COLO829 (cell line): Measurements from ENCODE around the gene CSRNP3.
"Not testable (repeated sequence)": the region's sequence is repeated elsewhere in the genome, so short reads cannot be mapped to it uniquely, and the experiment has no call there.

Experiments
- DNase-seq: peaks from one replicate; pipeline ENCODE4 v3.0.0; 2012; ENCODE audit warnings: low spot score

CSRNP3 gene

DNA sequence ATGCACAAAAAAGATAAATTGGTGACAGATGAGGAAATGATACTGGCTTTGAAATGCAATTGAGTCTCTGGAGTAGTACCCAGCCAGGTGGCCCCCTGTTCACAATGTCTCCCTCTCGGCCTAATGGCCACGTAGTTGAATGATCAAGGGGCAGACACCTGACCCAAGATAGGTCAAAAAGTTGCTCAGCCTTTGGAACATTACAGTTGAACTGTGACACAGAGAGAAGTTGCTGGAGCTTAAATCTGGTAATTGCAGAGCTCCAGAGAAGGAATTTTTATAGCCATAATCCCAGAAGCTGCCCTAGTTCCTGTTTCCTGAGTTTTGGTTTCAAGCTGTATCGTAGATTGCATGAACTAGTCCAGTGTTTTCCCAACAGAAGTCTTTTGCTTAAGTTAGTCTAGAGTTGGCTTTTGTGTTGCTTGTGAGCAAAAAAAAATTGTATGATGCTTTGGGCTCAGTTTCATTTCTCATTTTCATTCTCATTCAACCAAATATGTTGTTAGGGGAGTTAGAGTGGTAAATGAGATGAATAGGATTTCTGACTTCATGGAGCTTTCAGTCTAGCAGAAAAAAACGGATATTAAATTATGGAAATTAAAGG is 117.9 kb downstream of the CSRNP3 start:
- no peak for DNase-seq

DNA sequence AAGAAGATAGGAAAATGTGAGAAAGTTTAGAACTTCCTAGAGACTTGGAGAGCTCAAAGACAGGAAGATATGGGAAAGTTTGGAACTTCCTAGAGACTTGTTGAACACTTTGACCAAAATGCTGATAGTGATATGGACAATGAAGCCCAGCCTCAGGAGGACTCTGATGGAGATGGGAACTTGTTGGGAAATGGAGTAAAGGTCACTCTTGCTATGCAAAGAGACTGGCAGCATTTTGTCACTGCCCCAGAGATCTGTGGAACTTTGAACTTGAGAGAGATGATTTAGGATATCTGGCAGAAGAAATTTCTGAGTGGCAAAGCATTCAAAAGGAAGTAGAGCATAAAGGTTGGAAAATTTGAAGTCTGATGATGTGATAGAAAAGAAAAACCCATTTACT is 121.5 kb downstream of the CSRNP3 start:
- not testable (repeated sequence) for DNase-seq

DNA sequence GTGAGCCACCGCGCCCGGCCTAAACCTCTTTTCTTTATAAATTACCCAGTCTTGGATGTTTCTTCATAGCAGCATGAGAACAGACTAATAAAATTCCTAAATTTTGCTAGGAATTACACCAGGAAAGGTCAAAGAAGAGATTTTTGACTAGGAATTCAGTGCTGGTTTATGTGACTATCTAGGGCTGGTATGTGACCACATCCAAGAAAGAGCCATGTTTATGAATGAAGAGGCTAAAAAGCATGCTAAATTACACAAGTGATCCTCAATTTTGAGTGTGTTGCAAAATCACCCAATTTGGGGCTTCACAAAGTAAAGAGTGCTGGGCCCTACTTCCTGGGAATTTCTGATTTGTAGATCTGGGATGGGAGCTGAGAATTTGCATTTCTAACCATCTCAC is 123.6 kb downstream of the CSRNP3 start:
- DNase-seq = no peak

DNA sequence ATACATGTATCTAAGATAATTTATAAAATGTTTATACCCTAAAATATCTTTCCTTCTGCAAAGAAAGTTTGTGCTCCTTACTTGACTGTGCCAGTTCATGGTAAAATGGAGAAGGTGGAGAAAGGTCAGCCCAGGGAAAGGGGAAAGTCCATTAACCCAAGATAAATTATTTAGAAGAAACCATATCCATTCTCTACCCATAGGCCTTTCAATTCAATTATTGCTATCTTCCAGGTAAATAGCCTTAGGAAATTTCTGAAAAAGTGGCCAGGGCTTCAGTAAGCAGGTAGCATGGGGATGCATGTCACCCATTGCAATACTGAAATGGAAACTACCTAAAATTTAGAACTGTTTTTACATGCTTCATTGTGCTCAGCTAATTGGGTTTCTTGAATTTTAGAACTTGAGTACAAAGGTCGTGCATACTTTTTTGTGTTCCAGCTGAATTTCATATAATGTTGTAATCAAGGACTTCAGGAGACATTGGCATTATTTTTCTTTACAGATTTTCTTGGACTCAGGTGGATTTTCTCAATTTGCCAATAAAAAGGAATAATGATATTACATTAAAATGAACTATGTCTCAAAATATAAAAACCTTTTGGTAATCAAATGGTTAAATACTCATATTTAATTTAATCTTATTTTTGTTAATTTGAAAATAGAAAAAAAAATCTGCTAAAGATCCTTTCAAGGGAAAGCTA is 124.9 kb downstream of the CSRNP3 start:
- no peak for DNase-seq

DNA sequence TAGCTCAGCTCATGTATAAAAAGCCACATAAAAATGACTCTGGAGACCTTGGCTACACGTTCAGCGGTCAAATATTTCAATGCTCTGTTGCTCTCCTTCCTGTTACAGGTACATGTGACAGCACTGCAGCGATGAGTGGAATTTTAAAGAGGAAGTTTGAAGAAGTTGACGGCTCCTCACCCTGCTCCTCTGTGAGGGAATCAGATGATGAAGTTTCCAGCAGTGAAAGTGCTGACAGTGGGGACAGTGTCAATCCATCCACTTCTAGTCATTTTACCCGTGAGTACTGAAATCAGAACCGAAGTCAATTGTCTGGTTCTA is 125.4 kb downstream of the CSRNP3 start:
- no peak for DNase-seq

DNA sequence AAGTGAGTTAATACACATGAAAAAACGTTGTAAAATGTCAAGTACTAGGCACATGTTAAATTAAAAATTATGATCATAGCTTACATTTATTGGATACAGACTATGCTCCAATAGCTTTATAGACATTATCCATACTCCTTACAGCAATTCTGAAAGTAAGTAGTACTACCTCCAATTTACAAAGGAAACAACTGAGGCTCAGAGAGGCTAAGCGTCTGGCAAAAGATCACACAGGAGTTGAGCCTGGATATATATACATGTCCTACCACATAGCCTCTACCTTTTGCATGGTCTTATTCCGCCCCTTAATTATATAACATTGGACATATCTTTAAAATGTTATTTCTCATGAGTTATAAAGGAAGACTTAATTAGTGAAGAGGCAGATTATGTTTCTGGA is 127.3 kb downstream of the CSRNP3 start:
- no peak for DNase-seq

DNA sequence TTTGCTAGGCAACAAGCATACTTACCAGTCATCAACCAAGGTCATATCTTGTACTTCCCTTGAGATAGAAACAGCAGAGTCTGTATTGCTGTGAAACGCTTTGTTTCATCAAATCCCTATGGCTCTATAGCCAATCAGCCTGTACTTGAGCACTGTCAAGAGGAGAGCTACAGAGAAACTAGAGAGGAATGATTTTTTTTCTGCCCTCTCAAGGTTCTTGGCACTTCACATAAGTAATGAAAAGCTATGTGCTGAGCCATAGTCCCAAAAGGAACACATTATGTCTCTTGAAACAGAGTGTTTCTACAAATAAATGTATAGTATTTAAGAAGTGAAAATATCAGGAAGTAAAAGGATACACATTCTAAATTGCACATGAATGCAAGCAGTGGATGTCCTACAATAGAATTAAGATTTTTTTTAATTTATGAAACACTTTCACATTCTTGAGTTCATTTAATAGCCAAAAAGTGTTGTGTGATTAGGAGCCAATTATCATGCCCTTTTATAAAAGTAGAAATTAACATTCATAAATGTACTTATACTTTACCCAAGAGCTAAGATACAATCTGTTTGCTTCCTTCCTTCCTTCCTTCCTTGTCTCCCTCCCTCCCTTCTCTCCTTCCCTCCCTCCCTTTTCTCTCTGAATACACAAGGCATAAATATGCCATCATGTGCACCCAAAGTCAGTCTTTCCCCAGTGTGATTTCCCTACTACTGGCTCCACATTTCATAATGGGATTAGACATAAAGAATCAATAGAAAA is 131.8 kb downstream of the CSRNP3 start:
- no peak for DNase-seq

DNA sequence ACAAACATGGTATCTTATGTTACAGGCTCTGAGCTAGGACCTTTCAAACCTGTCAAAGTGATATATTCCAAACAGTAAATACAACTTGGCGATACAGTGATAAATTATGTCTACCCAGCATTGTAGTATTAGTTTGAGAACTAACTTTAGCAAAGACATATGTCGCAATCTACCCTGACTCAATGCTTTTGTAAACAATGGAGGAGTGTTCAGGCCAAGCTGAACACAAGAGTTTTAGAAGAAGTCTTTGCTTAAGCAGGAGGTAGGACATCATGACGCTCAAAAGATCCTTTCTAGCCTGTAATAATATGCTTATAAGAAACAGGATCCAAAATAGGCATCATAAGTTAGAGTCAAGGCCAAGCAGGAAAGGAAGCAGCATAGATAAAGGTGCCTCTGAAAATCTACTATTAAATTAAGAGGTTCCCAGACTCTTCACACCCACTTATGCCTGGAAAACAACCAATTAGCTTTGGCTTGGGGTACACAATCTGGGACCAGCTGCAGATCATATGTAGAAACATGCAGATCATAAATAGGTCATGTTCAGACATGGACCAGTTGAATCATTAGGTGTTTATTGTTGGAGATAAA is 132.5 kb downstream of the CSRNP3 start:
- peak; percentile 37 for DNase-seq

DNA sequence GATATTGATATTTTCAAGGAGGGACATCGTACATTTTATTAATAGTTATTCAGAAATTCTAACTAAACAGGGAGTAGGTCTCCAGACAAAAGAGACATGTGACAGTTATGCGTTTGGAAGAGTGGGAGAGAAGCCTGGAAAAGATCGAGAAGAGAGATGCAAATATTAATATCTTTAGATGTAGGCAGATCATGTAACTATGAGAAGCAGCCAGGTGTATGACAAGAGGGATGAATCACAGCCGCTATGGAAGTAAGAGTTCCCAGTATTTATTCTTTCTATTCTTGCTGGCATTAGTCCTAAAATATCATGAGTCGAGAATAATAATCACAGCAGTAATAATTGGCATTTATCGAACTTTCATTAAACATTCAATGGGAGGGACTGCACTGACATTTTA is 140.2 kb downstream of the CSRNP3 start:
- DNase-seq = no peak

DNA sequence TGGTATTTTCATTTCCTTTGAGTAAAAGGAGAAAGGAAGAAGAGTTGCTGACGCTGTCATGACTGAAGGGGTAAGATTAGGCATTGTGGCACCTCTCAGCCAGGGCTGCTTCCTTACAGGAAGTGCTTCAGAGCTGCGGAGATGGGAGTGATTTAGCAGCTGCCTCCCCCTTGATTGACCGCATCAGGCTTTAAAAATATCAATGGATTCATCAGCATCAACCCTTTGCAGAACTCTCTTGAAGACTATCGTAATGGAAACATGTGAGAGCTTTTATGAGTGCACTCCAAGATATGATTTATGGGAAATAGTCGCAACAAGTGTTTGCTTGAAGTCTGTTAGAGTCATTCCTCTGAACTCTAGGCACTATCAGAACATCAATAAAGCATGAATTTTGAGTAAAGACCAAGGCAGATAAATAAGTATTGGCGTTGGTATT is 141.1 kb downstream of the CSRNP3 start:
- no peak for DNase-seq

DNA sequence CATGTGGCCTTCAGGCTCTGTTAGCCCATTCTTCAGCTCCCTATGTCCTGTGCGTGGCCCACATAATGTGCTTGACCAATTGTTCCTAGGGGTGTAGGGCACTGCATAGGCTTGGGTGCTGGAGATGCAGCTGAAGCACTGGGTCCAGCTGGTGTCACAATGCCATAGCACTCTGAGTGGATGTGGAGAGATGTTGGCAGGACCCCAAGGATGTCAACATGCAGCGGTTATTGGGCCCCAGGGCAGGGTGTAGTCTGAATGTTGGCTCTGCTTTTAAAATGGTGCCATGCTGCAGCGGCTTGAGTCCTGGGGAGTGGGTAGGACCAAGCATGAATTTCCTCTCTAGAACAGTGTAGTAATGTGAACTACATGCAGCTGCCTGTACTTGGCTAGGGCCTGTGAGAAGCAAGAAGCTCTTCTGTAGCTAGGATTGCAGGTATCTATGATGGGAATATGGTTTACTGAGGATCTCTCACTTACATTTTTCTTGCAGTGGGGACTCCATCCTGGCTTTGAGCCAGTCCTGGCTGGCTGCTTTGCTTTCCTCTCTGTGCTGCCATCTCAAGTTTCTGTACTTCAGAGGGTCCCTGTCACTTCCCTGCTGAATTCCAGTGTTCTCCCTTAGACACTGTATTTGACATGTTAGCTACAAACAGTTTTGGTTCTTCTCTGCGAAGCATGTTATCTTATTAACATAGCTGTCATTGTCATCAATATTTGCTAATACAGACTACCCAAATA is 148.4 kb downstream of the CSRNP3 start:
- DNase-seq = no peak

DNA sequence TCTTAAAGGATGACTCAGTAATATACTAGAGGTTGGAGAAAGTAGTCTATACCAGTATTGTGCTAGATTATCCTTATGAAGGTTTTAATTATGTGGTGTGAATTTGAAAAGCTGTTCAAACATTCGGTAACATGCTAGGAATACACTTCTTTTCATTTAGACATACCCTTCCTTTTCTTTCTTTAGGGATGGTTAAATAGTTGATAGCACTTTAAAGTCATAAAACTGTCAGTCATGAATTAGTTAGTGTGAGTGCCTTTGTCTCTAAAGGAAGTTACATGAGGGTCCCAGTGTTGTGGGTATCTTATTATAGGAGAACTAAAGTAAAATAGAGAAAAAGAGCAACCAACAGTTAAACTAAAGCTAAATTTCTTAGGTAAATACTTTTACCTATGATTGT is 149.3 kb downstream of the CSRNP3 start:
- DNase-seq = no peak

DNA sequence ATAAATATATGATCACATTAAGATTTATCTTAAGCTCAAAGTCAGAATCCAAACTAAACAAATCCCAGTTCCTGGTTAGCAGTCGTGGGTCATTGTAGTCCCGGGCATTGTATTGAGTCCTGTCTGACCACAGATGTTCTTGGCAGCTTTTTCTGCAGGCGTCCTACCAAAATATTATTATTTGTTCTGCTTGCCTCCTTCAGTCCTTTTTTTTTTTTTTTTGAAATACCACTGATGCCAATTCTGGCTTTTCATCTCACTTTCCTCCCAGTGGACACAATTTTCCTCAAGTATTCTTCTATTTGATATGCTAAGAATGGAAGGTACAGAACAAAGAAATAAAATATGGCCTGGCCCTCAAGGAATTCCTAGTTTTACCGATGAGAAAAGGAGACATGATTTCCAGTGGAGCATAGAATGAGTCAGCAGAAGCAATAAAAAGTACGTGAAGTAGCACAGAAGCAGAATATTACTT is 151.6 kb downstream of the CSRNP3 start:
- DNase-seq = no peak

DNA sequence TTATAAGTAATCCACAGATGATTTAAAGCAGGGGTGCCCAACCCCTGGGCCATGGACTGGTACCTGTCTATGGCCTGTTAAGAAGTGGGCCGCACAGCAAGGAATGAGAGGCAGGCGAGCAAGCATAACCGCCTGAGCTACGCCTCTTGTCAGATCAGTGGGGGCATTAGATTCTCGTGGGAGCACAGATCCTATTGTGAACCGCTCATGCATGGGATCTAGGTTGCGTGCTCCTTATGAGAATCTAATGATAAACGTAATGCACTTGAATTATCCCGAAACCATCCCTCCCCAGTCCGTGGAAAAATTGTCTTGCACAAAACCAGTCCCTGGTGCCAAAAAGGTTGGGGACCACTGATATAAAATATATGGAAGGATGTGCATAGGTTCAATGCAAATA is 153.7 kb downstream of the CSRNP3 start:
- DNase-seq = no peak

DNA sequence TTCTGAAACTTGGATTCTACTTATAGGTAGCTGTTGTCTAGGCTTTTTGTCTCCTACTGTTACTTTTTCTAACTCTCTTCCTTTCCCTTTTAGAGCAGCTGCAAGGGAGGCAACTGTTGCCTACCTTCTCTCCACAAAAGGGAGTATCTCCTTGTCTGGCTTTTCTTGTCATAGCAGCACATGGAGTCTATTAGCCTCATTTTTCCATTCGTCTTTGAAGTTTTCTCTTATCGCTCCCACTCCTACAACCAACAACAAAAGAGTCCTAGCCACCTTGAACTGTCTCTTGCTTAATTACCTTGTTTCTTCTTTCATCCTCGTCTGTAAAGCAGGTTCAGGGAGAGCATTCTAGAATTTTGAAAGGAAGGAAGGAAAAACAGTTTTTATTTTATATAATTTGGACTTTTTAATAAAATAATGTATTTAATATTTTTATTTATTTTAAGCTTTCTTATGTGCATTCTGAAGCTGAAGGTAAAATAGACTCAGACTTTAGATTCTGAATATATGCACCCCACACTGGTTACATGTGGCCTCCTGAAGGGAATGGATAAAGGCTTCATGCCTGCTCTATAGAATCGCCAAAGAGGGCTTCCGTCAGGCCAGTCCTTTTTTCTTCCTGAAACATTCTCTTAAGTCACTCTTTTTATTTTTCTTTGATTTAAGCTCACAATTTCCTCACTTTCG is 154.4 kb downstream of the CSRNP3 start:
- DNase-seq = no peak

DNA sequence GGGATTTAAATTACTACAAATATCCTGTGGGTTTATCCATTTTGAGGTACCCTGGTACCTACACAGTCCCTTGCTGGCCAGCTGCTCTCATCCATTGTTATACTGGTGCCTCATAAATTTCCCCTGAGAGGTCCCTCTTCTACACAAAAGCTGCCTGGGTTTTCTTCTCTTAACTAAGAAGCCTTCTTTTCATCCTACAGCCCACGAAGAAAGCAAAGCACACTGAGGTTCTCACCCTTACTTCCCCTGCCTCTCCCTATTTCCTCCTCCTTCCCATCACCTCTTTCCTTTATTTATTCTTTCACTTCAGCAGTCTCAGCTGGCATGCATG is 154.9 kb downstream of the CSRNP3 start:
- no peak for DNase-seq

DNA sequence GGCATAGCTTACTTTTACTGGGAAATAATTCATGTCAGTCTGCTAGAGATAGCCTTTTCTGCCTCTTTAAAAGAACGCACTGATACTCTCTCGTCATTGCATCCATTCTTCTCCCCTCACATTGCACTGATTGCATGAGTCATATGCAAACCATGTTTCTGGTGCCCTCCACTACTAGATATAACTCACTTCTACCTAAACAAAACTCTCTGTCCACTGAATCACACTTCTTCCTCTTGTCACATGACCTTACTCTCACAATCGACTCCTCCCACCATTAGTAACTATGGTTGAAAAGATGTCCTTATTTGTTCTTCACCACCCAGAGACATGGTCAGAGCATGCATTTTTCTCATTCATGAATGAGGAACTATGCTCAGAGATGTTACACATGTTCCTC is 158.0 kb downstream of the CSRNP3 start:
- peak; percentile 22 for DNase-seq

DNA sequence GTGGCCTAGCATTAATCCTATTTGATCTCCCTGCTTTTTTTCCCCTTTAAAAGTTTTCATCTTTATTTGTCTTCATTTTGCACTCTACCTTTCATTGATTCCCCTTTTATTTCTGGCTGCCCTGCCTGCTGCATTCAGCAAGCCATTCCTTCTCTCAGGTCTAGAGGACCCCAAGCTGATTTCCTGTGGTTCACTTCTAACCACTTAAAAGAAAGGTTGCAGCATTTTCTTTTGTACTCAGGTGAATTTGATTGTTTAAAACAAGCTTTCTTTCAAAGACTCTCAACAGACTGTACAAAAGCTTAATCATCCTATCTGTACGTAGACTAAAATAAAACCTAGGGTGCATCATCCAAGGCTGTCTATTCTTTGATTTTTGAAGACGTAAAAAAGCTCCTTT is 160.3 kb downstream of the CSRNP3 start:
- DNase-seq = no peak

DNA sequence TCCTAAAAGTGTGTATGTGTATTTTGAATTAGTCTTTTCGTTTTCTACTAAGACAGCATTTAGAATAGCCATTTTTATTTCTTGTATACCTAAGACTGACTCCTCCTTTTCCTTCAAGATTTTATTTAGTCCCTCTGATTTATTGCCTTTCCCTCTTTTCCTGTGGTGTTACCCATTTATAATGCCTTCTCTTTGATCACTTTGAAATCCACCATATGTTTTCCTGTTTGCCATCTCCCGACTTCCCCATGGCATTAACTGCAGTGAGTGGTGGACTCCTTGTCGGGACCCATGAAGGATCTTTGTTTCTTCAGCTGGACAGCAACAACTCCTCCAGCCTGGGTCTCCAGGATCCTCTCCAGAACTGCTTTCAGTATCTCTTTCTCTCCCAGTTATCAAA is 160.7 kb downstream of the CSRNP3 start:
- no peak for DNase-seq

DNA sequence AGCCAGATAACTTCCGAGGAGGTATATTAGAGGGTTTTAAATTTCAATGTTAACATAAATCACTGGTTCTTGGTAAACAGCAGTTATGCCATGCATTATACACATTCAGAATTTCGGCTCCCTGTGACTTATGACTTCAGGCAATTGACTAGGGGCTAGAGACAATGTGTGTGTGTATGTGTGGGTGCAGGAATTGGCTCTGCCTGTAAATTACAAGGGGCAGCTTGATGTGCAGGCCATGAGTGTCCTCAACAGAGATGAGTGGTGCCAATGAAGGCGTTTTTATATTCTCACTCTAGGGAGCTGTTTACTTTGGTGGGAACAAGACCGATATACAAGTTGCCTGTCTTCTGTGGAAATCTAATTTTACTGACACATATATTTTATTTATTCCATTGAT is 161.6 kb downstream of the CSRNP3 start:
- no peak for DNase-seq

DNA sequence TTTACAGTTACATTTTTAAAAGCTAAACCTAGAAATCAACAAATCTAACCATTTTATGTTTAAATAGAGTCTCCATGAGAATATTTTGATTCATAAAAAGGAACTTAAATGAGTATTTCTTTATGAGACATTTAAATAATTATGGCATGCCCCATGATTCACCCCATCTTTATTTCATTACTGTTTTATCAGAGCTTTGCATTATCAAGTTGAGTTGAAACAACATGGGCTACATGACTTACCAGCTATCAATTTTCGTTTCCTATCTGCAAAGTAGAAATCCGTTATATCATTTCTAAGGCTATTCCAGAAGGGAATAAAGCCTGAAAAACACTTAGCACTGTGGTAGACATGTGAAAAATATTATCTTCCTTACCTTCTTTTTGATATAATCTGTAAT is 163.1 kb downstream of the CSRNP3 start:
- DNase-seq = no peak

DNA sequence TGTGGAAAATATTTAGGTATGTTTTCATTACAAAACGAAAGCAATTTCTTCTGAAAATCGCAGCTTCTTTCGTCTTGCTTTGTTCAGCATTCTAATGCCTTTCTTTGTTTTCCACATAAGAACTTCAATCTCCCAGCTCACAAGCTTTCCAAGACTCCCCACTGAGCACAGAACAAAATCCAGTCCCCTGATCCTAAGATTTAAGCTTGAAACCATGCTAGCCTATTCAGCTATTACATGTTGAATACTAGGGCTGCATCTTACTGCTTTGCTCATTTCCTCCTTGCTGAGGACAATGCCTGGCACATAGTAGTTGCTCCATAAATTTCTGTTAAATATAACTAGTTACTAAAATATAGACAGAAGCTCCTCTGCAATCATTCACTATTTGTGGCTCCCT is 163.9 kb downstream of the CSRNP3 start:
- no peak for DNase-seq
